Kidney glomerular epithelial cell (primary cell): ENCODE results near the gene RAPGEF5.

Experiments
- DNase-seq: peaks from one replicate; lab custom pipeline; 2025; lab: John Stamatoyannopoulos, UW

RAPGEF5 gene

DNA sequence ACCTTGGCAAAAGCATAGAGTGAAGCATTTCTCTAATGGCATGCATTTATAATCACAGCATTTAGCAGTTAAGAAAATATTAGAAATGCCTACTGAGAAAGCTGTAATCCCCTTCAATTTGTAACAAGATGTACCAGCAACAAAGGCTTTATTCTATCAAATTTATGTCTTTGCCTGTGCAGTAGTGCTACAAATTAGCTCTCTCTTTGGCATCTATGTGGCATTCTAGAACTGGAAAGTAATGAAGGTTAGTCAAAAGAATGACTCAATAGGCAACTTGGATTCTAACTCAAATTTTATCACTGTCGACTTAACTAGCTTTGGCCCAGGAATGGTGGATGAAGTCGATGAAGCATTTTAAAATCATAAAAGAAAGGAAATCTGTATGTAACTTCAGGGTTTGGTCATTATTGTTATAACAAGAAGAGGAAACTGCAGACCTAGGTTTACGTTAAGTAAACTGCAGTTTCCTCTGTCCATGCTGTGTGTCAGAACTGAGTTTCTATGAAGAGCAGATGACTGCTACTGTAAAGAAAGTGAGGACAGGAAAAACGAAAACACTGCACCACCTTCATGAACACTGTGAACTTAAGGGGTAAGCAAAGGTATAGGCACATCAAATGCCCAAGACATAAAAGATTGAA is 140.0 kb downstream of the RAPGEF5 start:
- DNase-seq = no peak

DNA sequence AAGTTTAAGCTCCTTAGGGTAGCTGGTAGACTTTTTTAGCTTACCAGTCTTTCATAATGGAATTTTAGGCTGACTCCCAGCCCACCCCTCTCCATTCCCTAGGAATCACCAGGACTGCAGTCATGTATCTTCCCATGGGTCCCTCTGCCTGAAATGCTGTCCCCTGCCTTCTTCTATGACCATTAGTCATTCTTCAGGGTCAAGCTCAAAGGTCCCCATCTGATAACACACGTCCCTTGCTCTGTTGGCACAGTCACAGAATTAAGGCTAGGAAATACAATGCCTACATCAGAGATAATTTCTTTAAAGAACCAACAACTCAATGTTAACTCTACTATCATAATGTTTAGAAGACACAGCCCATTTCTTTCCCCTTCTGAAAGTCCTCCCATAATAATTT is 140.6 kb downstream of the RAPGEF5 start:
- DNase-seq = no peak

DNA sequence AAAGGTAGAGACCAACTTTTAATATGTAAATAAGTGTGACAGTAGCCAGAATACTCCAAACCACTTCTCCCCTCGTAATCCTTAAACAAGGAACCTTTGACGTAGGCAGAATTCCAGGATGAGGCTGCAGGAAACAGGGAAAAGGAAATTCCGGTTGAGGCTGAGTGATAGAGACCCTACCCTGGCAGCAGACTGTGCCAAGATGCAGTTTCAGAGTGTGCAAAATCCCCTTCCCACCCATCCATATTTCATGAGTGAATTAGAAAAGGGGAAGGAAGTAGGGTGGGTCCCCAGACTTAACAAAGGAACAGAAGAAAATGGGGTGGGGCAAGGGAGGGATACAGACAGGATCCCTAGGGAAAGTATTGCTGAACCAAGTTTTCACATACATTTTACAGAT is 143.0 kb downstream of the RAPGEF5 start:
- no peak for DNase-seq

DNA sequence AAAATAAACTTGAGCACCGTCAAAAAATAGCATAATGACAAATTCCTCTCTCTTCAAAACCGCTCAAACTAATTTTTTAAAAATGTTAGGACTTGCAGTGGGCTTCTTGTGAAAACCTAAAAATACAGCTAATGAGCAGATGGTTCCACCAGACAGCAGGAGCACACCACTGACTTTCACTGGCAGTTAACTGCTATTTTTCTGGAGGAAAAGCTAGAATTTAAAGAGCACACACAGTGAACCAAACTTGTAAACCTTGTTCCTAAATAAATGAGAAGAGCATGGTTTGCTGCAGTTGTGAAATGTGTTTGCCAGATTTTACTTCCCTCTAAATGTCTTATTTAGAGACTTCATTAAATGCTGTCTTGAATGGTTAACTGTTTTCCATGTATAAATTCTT is 143.9 kb downstream of the RAPGEF5 start:
- DNase-seq = no peak

DNA sequence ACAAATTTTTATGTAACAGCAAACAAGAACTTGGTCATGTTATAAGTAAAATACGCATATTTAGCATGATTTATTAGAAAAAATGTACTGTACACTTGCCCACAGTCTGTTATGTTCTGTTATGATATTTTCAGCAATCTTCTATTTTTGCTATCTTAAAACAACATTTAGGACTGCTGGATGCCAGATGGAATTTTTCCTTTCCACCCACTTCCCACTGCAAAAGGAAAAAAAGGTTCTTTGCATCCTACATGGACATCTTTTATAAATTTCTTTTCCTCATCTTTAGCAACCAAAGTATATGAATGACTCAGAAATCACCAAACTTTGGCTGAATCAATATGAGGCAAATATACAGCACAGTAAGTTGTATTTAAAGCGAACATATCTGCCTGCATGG is 146.0 kb downstream of the RAPGEF5 start:
- DNase-seq = no peak

DNA sequence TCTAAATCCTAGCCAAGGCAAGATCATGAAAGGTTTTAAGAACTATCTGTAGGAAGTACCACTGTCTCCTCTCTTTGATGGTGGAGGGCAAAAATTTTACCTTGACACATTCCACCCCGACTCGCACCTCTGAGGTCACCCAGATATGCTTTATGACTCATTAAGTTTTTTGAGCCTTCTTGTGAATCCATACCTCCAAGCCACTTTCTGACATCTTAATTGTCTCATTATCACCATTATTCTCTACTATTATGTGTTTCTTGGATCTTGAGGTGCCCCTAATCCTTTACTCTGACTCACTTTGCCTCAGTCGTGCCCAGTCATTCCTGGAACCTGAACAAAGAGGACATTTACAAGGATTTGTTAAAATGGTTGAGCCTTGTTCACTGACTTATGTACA is 146.6 kb downstream of the RAPGEF5 start:
- DNase-seq = no peak

DNA sequence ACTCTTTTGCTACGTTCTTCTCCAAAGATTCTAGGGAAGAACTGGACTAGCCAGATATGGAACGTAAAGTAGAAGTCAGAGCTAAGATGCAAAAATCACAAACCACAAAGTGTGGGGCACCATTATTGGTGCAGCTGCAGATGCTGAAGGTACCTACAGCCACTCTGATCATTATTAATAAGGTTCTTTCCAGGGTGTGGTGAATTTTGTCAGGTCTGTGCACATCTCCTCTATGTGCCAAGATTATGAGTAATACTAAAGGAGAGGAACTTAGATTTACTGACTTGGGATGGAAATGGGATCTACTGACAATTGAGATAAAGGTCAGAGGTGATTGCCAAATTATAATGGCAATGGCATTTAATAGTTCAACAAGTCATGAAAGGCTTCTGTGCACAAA is 148.2 kb downstream of the RAPGEF5 start:
- DNase-seq = no peak

DNA sequence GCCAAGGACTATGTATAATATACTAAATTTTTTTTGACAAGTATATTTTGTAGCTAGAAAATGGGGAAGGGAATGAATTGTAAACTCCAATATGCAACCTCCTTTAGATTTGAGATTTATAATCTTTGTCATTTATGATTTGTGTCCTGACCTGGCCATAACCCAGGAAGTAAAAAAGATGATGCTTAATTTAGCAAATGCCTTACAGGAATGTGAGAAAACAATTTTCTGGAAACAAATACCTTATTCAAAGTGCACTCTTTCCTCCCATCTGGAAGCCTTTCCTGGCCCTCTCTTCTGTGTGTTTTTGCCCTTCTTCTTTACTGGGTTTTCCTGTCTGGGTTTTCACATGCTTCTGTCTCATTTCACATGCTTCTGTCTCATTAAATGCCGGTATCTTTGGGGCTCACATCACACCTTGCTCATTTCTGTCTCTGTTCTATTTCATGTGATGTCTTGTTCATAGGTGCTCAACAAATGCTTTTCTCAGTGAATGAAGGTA is 149.2 kb downstream of the RAPGEF5 start:
- no peak for DNase-seq

DNA sequence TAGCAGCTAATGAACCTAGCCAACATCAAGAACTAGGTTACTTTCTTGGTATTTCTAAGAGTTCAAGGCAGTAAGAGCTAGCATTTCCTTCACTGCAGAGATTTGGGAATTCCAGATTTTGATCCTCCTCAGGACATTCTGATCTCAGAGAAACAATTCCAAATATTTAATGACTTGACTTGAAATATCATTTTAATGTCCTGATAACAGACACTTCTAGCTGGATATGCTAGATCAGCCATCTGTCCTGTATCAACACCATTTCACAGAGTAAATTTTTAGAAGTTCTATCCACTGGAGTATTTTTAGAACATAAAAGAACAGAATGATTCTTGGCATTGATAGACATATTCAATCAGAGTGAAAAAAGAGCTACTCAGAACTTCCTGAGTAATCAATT is 151.3 kb downstream of the RAPGEF5 start:
- DNase-seq = no peak

DNA sequence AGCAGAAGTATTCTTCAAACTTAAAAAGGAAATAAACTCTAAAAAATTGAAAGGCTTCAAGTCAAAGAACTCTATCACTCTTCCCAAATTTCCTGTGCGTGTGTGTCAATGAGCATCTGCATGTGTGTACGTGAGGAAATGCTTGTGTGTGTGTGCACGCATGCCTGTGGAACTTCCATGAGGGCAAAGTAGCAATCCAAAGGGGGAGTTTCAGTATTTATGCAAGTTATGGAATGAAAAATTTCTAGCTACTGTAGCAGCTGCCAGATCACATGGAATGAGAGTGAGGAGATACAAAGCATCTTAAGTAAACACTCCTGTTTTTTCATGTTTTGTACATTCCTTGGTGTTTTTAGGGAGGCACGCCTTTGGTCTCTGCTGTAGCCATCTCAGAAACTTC is 152.6 kb downstream of the RAPGEF5 start:
- no peak for DNase-seq

DNA sequence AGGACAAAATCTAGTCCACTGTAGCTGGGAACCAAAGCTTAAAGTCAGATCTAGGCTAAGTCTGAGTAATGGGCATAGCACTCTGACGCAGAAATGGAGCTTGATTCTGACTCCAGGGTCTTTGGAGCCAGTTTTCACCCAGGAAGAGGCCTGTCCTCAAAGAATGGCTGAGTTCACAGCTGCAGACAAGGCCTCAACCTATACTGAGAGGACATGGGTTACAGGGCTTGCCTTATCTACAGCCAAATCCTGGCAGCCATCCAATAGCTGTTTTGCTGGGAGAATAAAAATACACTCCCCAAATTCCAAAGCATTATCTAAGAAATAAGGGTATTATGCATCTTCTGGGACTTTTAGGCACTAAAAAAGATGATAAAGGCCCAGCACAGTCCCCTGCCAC is 154.8 kb downstream of the RAPGEF5 start:
- DNase-seq = no peak

DNA sequence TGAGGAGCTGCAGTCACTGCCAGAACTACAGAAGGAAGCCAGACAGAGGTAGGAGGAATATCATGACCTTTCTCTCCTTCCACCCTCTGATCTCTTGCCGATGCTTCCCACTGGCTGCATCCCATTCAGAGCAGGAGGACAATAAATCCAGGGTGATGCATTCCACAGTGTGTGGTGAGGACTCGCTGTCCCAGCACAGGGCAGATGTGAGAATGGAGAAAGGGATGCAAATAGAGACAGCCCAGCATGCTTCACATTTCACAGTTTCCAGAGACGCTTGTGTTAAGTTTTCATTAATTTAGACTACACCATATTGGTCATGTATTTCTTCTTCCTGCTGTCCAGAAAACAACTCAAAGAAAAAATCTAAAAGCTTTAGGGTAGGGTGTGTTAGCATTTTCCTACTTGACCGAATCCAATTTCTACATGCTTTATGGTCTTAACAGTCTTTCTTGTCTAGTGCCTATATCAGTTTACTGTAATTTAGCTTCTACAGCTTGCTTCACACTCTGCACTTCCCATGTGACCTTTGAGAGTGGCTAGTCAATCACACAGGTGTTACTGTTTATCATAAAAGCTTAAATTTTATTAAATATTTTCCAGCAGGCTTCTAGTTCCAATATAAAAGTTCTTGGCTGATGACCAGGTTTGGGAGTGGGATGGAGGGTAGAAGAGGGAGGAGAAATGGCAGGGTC is 155.6 kb downstream of the RAPGEF5 start:
- DNase-seq = no peak

DNA sequence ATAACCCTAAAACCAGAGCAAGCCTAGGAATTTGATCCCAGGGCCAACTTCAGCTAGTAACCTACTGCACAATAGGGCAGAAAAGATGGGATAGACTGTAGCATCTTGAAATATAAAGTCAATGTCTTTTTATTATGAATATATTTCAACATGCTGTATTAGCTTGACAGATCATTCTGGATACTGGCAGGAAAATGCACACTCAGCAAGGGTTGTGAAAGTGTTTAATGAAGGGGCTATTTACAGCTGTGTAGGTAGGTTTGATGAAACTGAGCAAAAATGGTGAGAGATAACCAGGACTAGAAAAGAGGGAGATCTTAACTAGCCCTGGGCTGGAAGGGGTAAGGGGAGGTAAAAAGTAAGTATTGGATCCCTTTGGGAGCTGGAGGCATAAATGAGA is 156.2 kb downstream of the RAPGEF5 start:
- no peak for DNase-seq

DNA sequence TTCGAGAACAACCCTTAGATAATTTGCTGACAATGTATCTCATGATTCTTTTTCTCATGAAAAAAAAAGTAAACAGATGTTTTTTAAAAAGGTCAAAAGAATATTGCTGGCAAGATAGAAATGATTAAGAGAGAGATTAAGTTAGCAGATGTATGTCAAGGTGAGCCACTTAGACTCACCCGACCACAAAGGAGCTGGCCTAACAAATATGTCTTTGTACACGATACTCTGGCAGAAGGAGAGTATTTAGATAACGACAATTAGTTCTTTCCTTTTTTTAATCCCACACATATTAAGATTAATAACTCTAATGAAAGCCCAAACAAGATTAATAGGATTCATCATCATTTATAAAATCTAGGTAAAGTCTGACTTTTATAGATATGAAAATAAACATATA is 156.7 kb downstream of the RAPGEF5 start:
- DNase-seq = no peak

DNA sequence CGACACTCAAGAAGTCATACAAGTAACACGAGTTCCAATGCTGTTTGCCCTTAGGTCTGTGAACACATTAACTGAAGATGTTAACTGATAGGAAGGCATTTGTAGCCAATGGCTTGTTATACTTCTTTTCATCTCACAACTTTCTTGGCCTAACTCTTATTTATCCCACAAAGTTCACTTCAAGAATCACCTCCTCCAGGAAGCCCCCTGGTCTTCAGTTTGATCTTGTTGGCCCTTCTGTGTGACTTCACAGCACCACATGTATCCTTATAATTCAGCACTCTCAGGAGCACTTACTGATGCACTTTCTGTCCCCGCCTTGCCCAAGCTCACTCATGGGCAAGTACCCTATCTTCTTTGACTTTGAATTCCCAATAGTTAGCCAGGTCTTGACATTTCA is 159.6 kb downstream of the RAPGEF5 start:
- DNase-seq = no peak

DNA sequence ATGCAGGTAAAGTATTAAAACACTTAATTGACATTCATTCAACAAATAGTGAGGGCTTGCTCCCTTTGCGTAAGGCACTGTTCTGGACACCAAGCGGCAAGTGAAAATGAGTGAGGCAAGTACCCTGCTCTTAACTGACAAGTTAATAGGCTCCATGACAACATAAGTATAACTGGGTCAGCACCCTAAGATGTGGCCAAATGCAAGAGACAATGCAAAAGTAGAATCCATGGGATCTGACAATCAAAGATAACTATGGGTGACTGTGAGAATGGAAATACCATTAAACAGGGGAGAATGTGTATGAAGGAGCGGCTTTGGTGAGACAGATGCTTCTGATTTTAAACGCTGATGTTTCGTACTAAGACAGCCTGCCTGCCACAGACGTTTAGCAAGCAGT is 160.5 kb downstream of the RAPGEF5 start:
- DNase-seq = no peak

DNA sequence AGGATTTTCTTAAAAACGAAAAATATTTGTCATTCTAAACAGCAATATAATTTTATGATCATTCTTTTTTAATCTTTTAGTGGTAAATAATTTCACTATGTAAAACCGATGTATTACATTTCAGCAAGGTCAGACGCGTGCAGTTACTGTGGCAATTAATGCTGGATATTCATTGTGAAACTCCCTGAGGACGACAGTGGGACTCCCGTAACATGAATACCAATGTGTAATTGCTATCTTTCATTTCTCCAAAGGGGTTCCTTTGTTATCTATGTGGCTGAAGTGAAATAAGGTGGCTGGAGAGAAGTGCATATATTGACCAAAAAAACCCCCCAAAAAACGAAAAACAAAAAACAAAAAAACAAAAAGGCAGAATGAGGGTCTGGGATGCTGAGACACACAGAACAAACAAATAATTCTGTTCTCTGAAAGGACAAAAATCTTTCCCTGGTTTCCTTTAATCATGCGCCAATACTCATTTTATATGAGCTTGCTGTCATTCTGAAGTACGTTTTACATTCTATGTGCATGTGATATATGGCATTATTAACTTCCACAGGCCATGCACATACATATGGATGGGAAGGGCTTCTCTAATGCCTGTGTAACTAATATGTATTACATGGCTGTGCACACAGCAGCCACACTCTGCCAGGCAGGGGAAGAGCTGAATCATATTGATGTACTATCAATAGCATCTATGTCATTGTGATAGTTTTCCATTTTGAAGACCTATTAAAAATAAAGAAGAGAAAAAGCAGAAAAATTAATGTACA is 161.4 kb downstream of the RAPGEF5 start:
- no peak for DNase-seq

DNA sequence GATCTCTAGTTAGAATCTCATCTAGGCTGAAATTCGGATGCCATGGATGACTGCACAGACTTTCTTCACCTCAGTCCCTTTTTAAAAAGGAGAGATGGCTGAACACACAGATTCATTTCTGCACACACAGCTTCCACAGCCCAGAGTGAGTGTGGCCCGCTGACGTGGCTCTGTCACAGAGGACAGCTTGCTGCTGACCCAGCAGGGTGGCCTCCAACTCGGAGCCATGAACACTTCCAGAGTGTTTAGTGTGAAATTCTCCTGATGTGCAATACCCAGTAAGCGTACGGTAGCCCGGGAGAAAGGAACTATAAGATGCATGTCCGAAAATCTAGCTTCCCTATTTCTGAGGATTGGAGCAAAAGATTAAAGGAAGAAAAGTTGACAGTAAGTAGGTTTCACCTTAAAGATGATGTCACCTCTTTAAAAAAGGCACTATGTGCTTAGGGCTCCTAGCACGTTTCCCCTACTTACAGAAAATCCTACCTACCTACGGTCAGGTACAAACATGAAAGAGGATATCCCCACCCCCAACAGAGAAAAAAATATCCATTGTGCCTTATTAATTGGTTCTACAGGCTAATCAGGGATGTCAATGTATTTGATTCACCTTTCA is 162.2 kb downstream of the RAPGEF5 start:
- DNase-seq = no peak

DNA sequence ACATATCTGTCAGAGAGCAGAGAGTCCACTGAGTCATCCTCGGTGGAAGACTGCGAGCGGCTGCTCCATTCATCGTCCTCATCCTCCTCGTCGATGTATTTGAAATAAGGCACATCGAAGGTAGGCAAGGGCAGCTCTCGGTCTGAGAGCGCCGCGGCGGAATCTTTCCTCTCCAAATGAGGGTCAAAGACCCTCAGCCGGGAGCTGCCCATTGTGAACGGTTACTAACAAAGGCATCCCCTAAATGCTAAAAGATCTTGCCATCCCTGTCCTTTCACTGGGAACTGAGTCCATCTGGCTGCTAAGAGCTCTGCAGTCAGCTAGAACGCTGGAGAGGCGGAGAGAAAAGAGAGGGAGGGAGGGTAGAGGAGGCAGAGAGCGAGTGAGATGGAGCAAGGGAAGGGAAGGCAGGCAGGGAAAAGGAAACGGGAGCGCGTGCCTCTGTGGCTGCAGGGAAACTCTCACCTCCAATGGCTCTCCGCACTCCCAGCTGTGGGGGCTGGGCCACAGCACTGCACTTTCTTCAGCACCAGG is 163.4 kb downstream of the RAPGEF5 start:
- peak; percentile 34 for DNase-seq

DNA sequence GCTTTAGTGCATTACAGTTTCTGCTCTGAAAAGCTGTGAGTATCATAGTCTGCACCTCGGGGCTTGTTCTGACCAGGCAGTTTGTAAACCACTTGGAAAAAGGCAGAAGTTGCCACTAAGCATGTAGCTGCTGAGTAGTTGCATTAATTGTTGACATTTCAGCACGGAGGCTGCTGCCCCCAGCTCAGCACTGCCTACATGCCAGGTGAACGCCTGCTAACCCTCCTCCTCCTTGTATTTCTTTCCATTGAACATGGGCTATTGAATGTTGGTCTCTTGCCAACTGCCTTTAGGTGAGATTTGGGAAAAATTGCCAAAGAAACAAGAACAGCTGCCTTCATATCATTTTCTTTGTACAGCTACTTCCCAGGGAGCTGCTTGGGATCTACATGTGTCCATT is 164.2 kb downstream of the RAPGEF5 start:
- DNase-seq = no peak

DNA sequence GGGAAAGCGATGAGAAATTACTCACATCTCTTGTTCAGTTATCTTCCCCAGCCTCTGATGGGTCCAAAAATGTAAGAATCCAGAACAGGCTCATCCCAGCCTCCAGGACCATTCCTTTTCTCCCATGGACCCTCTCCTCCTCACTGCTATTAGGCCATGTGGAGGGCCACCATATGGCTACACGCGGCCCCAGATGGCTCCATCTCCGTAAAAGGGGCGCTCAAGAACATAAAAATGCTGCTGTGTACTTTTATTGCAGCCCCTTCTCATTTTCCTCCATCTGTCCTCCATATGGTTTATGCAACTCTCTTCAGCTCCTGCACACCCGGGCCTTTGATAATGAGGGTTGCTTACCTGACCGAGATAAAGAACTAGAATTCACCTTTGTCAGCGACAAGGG is 166.2 kb downstream of the RAPGEF5 start:
- DNase-seq = no peak

DNA sequence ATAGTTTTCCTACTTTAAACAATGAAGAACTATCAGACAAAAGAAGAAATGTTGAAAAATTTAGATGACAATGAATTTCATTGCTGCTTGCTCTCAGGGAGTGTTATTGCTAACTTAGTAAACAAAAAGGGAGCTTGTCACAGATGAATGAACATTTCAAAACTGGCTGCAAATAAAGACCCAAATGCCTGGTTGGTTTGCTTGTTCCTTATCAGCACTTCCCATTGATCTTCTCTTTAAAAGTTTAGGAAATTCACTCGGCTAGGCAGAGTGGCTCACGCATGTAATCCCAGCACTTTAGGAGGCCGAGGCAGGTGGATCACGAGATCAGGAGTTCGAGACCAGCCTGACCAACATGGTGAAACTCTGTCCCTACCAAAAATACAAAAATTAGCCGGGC is 167.2 kb downstream of the RAPGEF5 start:
- no peak for DNase-seq
